Superior temporal gyrus (tissue), 1 donor: ENCODE data around the gene HYAL2.

Experiments used
- DNase-seq: peaks from one replicate; pipeline ENCODE4 v3.0.0-alpha.2; 2016; ENCODE audit errors: extremely low spot score

The HYAL2 gene

DNA sequence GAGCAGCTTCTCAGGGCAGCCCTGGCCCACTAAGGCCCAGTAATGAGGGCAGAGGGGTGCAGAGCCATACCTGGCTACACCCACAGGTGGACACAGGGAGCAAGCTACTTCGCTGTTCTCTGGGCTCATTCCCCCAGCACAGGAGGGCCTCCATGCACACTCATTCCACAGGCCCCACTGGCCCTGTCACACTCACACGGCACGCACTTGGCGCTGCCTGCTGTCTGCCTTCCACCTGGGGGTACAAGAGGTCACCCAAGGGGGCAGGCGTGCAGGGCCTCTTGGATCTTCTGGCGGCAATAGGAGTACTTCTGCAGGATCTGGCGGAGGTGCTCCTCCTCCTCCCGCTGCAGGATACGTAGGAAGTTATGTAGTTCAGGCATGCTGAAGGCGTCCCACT, 7.8 kb upstream of the HYAL2 start:
- no peak for DNase-seq

DNA sequence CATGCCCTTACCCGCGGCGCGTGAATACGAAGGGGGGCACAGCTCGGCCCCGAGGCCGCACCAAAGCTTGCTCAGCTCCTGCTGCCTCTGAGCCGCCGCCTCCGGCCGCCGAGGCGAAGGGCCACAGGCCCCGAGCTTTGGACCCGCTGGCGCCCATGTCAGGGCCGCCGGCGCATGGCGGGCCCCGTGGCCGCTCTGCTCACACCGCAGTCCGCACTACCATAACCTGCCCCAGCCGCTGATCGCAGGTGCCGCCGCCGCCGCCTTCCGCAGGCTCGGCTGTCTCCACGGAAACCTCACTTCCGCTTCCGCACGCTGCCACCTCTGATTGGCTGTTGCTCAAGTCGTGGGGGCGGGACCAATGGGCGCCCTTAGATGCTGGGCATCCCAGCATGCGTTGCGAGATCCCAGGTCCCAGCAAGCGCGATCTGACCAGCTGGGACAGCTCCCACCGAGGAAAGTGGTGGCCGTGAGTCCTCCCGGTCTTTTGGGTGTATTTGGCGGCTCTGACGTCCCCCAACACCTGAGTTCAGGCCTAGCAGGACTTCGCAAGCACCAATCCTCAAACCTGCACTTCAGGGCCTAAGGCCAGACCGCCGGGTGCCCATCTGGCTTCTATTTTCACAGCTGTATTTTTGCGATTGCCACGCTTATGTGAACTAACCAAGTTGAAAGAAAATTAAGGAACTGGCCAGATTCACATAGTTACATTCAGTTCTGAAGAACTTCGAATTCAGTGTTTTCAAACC, 5.6 kb upstream of the HYAL2 start, which contains the start of gene TUSC2:
Gene TUSC2 (minus strand): TSS at position 281 of the 749 bp plus-strand sequence. CDS start 124 bp downstream, at position 157.
- peak; percentile 100 for DNase-seq

DNA sequence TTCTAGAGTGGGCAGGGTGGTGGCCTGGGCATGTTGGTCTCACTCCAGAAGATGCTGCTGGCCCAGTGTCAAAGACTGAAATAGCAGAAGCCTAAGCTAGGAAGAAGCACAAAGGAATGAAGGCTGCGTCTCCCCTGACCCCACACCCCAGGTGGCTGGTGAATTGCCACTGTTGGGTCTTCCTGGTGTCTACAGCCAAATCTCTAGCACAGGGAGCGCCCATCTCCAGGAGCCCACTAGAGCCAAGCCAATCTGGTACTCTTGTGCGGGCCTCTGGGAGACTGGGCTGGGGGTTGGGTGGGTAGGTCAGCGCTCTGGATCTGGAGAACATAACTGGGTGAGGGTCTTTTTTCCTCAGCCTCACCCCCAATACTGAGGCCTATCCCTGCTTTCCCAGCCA, 4.6 kb upstream of the HYAL2 start:
- DNase-seq, result no peak

DNA sequence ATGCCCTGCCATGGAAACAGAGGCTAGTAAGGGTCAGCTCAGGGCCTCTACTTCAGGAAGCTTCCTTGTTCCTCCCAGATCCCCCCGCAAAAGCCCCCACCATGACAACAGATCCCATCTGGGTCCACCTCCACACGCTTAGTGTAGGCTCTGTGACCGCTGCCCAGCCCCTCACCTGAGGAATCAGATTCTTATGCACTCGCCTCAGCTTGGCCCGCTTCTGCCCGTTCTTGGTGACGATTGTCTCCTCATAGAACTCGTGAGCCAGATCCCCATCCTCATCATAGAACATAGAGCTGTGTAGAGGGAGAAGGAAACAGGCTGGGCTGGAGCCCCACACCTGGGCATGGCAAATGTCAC, 3.6 kb upstream of the HYAL2 start:
- no peak for DNase-seq

DNA sequence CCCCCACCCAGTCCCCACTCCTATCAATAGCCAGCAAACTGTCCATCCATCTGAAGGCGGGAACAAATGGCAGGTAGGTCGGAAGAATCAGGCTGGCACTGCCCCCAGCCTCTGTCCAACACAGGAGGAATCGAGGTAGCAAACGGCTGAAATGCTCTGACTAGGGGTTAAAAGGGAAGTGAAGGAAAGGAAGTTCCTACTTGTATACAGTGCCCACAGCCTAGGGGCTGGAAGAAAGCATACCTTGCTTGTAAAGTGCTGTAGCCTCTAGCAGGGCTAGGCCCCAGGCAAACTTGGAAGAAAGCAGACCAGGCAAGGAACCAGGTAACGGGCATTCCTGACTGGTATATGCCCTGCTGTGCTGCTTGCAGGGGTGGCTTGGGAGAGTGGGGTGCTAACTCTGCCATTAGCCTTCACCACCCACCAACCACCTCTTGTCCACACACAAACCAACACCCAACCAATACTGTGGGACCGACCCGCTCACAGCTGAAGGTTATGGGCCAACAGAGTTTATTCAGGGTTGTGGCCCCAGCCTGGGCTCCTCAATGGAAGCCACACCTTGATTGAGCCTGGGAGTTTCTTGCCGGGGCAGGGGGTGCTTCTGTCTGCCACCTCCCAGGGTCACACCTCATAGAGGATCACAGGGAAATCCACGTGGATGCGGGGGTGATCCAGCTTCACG, 3.1 kb upstream of the HYAL2 start:
- DNase-seq, result no peak

DNA sequence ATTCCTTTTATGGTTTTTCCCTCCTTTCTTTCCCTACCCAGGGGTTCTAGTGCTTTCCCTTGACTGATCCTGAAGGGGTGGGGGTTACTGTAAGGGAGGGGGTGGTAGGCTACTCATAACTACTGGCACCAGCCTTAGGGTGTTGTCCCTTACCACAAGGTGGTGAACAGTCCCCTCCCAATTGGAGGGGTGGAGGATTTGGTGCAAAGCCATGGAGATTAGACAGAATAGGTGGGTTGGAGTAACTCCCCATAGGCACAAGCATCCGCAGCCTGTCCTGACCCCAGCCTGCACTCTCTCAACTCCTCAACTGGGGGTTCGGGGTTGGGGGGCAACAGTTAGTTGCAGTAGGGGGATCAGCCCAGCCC, 2.6 kb upstream of the HYAL2 start:
- no peak for DNase-seq

DNA sequence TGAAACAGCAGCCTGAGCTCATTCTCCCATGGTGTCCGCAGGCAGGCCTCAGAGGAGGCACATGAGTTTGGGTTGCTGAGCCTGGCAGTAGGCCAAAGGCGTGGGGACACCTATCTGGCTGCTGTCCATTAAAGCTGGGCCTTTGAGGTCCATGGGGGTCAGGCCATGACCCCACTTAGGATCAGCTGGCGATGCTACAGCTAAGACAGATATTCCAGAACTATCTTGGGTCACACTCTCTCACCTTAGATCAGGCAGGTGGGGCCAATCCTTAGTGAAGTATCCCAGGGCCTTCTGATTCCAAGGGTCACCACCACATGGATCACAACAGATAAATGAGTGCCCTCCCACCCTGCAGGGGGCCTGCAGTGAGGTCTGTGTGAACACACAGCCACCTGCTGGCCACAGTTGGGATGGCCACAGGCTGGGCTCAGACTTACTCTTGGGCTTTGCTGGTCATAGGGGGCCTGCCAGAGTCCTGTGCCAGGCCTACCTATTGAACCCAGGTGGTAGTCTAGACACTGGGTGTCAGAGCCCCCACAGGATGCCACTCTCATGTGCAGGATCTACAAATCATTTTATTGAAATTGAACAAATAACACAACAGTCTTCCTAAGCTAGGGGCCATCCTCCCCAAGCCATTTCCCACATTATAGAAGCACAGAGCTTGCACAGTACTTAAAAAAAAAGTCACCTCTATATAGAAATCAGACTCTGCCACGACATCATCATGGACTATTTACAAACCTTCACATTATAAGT, 2.0 kb upstream of the HYAL2 start:
- peak; percentile 85 for DNase-seq

DNA sequence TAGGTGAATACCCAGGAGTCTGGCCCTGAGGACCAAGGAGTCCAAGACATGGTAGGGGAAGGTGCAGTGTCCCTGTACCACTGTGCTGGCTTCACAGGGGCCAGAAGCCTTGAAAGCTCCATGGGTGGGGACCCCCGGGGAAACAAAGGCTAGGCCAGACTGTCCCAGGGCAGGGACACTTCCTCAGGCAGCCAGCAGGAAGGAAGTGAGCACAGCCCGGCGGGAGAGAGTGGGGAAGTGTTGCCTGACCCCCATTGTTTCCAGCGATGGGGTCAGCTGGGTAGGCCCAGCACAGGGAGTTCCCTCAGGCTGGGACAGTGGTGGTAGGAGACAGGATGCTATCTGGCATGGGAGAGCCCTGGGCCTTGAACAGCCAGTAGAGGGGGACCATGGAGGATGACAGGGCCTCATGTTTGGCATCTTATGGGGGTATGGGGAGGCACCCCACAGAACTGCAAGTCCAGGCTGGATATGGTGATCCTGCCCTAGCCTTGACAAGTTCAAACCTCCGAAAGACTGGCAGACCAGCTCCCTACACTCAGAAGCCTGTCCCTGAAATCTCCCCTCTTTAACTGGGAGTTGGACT, 1.2 kb upstream of the HYAL2 start:
- DNase-seq, result no peak

DNA sequence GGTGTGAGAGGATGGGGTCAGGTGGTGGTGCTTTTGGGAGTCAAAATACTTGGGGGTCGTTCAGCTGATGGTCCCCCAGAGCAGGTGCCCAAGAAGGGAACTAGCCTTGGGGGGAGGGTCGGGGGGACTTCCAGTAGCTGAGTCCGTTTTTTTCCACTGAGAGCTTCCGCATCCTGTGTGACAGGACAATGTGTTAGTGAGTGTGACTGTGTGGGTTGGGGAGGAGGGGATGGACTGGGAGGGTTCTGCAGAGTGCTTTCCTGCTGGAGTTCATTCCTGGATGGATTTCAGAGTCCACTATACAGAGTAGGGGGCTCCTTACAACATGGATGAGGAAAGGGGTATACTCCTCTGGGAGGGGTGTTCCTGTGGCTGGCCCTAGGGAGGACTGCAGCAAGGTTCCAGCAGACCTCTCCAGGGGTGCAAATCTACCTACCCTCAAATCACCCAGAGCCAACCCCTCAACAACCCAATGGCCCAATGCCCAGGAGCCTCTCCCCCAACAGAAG, 601 bp upstream of the HYAL2 start:
- DNase-seq, result no peak

DNA sequence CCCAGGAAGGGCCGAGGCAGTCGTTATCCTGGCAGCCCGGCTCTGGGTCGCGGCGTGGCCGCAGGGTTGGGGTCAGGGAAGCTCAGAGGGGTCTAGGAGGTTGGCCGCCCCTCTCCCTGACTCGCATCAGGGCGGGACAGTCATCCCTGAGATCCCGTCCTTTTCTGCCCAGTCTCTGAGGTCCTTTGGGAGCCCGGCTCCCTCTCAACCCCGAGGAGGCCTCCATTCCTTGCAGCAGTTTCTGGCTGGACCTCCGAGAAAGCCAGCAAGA, 495 bp downstream of the HYAL2 start:
- DNase-seq, result no peak

DNA sequence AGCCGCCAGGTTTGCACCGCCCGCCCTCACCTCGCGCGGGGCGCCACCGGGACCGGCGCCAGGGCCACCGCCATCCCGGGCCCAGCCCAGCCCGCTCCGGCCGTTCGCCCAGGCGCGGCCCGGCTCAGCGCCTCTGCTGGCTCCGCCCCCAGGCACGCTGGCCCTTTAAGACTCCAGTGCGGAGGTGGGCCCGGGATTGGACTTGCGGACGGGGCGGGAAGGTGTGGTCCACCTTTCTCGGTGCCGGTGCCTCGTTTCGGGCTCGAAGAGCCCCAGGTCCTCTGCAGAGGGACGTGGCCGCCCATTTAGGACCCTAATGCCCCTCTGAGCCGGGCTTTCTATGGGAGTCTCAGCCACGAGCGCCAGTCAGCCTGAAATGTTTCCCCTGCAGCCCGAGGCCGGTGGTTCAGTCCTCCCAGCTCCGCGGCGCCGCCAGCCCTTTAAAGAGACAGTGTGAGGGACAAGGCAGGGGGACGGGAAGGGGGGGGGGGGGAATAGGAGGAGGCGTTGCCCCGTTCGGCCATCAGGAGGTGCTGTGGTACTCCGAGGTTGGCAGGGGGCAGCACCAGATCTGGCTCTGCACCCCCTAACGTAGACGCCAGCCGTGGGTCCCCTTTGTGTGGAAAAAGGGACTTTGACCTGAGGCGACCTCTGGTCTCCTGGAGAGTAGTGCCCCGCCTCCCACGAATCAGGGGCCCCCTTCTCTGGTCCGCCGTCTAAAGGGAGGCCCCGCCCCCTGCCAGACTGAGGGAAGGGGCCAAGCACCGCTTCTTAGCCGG, 1.0 kb downstream of the HYAL2 start:
- DNase-seq, result peak; percentile 90

DNA sequence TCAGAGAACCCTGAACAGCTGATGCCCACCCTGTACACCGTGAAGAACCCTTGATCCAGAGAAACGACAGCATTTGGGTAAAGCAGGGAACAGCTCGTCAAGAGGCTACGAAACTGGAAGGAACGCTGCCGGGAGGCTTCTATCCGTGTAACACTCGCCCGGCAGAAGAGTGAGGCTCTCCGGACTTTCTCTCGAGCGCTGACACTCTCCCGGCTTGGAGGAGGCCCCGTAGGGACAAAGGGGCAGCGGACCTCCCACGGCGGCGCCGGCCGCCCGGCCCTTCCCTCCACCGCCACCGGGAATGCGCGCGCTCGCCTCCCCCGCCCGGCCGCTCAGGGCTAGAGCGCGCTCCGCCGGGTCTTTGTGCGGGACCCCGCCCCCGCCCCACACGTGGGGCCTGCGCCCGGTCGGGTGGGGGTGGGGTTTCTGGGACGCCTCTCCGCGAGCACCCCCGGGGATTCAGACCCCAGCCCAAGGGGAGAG, 1.7 kb downstream of the HYAL2 start:
- DNase-seq, result peak; percentile 75

DNA sequence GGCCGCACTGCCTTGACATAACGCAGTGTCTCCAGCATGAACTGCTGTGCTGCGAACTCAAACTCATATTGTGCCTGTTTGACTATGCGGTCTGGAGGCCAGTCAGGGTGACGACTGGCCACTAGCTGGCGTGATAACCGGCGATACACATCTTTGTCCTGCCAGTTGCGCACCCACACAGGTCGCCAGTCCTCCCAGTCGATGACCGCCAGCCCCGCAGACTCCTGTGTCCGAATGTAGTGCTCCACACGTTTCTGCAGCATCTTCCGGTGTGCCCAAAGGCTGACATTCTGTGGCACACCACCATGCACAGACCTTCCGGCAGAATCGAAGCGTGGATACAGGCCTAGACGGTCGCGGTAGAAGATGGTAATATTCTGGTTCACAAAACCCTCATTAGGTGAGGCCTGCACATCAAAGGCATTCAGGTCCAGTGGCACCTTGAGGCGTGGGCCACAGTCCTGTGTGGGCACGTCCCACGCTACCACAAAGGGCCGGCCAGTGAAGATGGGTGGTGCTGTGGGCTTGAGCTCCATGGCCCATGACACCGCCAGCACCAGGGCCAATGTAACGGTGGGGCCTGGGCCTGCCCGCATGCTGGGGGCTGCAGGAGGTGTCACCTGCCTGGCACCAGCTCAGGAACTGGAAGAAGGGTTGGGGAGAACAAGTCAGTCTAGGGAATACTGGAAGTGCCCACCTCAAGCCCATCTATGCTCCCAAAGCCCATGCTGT, 2.5 kb downstream of the HYAL2 start:
- DNase-seq, result no peak

DNA sequence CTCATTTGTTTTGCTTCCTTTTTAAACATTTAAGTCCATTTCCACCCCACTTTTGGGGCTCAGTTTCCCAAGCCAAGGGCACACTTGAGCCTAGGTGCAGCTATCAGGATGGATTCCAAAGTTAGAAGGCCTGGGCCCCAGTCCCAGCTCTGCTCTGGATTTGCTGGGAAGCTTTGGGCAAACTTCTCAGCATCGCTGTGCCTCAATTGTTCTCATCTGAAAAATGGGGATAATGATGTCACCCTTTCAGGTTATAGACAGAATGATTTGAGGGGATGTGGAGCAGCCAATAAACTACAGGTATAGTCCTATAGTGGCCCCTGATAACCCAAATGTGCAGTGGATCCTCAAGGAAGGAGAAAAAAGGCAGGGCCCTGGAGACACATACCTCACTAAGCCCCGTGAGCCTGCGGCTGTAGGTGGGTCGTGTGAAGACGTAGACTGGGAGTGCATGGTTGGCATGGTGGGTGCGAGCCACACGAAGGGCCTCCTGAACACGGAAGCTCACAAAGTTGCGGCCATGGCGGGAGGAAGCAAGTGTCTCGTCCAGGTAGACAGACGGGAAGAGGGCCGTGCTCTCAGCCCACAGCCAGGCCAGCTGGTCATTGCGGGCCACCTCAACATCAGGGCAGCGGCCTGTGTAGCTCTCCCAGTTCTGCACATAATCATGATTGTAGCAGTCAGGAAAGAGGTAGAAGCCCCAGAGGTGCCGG, 3.2 kb downstream of the HYAL2 start:
- DNase-seq, result no peak

DNA sequence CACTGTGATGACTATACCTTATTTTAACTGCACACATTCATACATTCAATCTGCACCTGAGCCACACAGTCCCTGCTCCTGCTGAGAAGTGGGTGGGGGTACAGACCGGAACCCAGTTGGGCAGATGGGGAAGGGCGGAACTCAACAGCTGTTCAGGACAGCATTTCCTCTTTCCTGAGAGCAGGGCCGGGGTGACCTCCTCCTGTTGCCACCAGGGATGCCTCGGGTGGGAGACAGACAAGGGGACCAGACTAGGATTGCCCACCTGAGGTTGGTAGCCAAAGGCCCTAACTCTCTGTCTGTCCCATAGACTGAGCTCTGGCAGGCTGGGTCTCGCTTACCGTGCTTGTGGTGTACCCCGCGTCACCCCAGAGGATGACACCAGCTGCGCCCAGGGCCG, 3.9 kb downstream of the HYAL2 start:
- no peak for DNase-seq

DNA sequence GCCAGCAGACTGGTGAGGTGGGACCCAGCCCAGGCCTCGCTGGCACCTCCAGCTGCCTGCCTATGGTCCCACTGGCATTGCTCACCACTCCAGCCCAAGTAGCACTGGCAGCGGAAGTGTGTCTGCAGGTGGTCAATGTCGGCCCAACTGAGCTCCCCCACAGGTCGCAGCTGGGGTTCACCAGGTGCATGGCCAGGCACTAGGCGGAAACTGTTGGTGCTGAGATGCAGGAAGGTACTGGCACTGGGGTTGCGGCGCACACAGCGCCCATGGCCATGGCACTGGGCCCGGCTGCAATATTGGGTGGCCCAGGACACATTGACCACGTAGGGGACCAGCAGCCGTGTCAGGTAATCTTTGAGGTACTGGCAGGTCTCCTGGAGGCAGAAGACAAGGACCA, 4.4 kb downstream of the HYAL2 start:
- no peak for DNase-seq

DNA sequence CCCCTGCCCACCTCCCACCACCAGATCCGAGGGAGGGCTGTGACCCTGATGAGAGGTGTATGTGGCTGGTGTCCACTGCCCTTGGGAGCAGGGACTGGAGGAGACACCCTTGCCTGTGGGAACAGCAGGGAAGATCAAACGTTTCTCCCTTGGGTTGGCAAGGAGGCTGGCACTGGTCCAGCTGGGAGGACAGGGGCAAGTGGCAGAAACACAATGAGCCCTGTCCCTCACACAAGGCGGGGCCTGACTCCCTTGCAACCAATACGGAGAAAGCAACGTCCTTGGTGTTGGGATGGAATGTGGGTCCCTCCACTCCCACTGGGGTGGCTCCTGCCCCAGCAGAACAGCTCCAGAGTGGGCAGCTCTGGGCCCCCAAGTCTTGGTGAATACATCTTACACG, 5.2 kb downstream of the HYAL2 start:
- no peak for DNase-seq

DNA sequence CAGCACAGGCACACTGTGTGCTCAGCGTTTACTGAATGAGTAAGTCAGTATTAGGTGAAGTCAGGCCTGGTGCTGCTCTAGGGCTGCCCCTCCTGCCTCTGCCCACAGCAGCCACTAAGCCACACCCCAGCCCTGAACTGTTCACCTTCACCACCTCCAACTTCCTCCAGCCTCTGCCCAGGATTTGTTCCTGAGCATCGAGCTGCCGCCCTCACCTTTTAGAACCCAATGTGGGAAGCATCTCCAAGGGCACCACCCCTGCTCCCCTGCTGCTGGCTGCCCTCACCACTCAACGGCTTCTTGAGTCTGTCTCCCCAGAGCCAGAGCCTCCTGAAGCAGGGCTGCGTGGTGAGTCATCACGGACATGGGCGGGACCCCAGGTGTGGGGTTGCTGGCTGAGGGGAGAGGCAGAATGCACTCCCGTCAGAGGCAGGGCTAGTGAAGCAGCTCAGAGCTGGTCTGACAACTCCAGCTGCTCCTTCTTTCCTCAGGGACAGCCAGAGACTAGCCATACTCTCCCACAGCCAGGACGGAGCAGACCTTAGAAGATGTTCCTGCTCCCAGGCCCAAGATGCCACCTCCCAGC, 5.8 kb downstream of the HYAL2 start:
- no peak for DNase-seq

DNA sequence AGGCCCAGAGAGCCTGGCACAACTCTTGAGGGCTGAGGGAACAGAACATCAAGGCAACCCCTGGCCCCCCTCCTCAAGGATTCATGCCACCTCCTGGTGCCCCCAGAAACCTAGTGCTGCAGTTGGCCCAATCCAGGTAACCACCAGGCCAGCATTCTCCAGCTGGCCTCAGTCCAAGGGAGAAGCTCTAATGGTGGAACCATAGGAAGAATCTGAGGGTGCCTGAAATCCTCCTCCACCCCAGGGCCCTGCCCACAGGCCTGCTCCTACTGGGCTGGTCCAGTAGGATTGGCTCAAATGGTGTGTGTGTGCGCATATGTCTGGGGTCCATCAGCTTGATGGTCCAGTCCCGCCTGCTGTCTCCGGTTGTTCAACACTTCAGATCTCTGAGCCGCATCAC, 7.7 kb downstream of the HYAL2 start:
- DNase-seq, result no peak

DNA sequence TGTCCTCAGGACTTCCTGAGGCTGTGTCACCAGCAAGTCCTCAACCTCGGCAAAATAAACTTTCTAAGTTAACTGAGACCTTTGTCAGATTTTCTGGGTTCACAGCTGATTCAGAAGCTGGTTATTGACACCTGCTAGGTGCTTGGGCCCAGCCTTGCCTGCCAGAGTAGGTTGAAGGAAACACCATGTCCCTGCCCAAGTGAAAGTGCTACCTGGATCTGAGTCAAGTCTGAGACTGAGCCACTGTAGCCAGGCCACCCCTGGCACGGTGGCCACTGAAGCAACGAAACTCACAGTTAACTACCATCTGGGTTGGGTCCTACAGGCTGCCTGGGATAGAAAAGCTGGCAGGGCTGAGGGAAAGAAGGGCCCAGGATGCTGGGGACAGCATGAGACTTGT, 8.2 kb downstream of the HYAL2 start:
- no peak for DNase-seq
